GM12865 (cell line): Measurements from ENCODE around the gene CDHR4.

Experiments used
- DNase-seq: peaks from one replicate; pipeline ENCODE4 v3.0.0; 2010; ENCODE audit warnings: low read depth
- H3K4me3 ChIP-seq: 2 replicates; pipeline ENCODE4 v1.5.1; 2011; ENCODE audit warnings: mild to moderate bottlenecking, low read depth, low read length, control low read depth
- TF ChIP-seq, protein P1 (sequence below): IDR thresholded peaks from 2 replicates; pipeline ENCODE4 v1.5.1; 2011; ENCODE audit warnings: low read length, control low read depth, low read depth, inconsistent platforms; ENCODE audit not compliant: insufficient read depth; ENCODE audit errors: missing control alignments

The CDHR4 gene

GRCh38 chr3:49792371-49793150 is 7.1 kb downstream of the CDHR4 start:
- DNase-seq: no peak
- H3K4me3 ChIP-seq: no peak overlapping the region
- TF ChIP-seq, protein P1, sequence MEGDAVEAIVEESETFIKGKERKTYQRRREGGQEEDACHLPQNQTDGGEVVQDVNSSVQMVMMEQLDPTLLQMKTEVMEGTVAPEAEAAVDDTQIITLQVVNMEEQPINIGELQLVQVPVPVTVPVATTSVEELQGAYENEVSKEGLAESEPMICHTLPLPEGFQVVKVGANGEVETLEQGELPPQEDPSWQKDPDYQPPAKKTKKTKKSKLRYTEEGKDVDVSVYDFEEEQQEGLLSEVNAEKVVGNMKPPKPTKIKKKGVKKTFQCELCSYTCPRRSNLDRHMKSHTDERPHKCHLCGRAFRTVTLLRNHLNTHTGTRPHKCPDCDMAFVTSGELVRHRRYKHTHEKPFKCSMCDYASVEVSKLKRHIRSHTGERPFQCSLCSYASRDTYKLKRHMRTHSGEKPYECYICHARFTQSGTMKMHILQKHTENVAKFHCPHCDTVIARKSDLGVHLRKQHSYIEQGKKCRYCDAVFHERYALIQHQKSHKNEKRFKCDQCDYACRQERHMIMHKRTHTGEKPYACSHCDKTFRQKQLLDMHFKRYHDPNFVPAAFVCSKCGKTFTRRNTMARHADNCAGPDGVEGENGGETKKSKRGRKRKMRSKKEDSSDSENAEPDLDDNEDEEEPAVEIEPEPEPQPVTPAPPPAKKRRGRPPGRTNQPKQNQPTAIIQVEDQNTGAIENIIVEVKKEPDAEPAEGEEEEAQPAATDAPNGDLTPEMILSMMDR: no peak

DNA sequence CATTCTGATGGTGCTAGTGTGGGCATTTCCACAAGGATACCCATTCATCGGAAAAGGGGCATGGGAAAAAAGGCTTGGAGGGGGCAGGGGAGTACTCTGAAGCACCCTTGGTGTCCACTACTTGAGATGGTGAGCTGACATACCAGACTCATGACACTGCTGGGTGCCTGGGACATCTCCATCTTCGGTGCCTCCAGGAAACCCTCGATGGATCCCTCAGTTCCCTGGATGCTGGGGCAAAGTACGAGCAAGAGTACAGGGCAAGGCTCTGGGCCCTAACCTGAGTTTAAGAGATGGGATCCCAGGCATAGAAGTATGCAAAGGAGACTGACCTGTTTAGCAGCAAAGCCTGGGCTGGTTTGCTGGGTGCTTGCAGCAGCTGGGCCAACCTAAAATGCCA is 8.1 kb downstream of the CDHR4 start:
- H3K4me3 ChIP-seq: no peak overlapping the region
- TF ChIP-seq, protein P1: no peak
- no peak for DNase-seq

DNA sequence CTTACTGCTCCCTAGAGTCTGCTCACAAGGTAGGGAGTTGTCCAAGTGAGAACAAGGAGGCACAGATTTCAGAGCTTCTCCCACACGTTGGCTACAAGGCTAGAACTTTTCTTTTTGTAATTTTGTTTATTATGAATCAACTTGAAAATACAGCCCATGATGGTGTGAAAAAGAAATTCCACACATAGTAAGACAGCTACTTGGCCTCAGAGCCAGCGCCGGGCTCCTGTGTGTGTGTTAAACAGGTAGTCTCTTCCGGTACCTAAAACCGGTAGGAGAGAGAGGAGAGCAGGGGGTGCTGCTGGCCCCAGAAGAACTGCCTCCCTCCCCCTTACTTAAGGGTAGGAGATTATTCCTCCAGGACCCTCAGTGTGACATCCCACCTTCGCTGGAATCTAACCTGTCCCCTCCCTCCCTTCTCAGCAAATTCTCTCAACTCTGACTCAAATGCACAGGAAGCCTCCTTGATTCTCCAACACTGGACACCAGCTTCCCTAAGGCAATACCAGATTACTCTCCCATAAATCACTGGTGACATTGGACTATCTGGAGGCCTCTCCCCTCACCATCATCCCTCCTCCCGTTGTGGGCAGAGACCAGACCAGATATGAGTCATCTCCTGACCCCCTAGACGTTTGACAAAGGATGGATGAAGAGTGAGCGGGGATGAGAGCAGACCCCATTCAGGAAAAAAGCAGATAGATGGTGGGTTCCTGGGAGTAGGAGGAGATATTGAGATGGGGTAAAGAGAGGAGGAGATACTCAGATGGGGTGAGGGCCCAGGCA is 8.9 kb downstream of the CDHR4 start:
- TF ChIP-seq, protein P1: no peak
- no peak for DNase-seq
- no peak overlapping the region for H3K4me3 ChIP-seq

- TF ChIP-seq, protein P1: no peak
- H3K4me3 ChIP-seq: no peak overlapping the region
- no peak for DNase-seq
Measured at GRCh38 chr3:49788056-49788455, 11.6 kb downstream of the CDHR4 start.

DNA sequence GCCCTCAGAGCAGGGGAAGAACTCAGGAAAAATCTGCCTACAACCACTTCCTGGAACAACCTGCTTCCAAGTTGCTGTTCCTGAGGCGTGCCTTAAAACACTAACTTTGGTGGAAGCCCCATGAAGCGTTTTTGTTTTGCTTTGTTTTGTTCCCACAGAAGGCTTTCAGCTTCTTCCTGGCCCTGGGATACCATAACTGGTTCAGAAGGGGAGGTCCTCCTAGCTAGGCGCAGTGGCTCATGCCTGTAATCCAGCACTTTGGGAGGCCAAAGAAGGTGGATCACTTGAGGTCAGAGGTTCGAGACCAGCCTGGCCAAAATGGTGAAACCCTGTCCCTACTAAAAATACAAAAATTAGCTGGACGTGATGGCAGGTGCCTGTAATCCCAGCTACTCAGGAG is 12.1 kb downstream of the CDHR4 start:
- no peak overlapping the region for H3K4me3 ChIP-seq
- TF ChIP-seq, protein P1: no peak
- DNase-seq: no peak

GRCh38 chr3:49787182-49787464 is 12.6 kb downstream of the CDHR4 start:
- TF ChIP-seq, protein P1: no peak
- peak overlapping the region; percentile 58 for H3K4me3 ChIP-seq
- no peak for DNase-seq
